NCI-H82 treated with DMSO at 0.1 percent for 48 hours (cell line): ENCODE results near the gene CCDC144A.
"Not testable (repeated sequence)": the region's sequence is repeated elsewhere in the genome, so short reads cannot be mapped to it uniquely, and the experiment has no call there.

Experiments
- DNase-seq: peaks from one replicate; lab custom pipeline; 2025; ENCODE audit not compliant: unreplicated experiment; lab: John Stamatoyannopoulos, UW

The CCDC144A gene, protein sequence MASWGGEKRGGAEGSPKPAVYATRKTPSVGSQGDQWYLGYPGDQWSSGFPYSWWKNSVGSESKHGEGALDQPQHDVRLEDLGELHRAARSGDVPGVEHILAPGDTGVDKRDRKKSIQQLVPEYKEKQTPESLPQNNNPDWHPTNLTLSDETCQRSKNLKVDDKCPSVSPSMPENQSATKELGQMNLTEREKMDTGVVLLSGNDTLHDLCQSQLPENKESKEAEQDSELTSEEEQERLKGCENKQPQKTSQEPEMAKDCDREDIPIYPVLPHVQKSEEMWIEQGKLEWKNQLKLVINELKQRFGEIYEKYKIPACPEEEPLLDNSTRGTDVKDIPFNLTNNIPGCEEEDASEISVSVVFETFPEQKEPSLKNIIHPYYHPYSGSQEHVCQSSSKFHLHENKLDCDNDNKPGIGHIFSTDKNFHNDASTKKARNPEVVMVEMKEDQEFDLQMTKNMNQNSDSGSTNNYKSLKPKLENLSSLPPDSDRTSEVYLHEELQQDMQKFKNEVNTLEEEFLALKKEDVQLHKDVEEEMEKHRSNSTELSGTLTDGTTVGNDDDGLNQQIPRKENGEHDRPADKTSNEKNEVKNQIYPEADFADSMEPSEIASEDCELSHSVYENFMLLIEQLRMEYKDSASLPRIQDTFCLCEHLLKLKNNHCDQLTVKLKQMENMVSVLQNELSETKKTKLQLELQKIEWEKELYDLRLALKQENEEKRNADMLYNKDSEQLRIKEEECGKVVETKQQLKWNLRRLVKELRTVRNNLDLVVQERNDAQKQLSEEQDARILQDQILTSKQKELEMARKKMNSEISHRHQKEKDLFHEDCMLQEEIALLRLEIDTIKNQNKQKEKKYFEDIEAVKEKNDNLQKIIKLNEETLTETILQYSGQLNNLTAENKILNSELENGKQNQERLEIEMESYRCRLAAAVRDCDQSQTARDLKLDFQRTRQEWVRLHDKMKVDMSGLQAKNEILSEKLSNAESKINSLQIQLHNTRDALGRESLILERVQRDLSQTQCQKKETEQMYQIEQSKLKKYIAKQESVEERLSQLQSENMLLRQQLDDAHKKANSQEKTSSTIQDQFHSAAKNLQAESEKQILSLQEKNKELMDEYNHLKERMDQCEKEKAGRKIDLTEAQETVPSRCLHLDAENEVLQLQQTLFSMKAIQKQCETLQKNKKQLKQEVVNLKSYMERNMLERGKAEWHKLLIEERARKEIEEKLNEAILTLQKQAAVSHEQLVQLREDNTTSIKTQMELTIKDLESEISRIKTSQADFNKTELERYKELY (N-terminal part only)

DNA sequence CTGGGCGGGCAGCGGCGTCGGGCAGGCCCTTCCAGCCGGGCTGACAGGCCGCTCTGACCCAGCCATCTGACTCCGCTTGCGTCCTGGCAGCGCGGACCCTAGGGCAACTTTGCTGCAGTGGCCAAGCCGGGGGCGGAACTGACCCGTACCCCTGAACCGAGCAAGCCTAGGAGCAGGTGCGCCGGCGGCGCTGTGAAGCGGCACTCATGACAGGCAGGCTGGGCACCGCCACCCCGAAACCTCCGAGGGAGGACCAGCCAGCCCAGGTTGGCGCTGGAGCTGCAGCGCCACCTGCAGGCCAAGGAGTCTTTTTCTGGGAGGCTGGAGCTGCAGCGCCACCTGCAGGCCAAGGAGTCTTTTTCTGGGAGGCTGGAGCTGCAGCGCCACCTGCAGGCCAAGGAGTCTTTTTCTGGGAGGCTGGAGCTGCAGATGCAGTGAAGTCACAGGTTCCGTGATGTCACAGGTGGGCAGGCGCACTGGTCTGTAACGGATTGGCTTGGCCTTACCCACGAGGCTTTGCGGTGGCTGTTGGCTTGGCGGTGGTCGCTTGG, at the start of gene CCDC144A:
Gene CCDC144A (plus strand): TSS at position 511 of the 551 bp plus-strand sequence. CDS start 160 bp downstream, outside the sequence.
- DNase-seq: not testable (repeated sequence)

DNA sequence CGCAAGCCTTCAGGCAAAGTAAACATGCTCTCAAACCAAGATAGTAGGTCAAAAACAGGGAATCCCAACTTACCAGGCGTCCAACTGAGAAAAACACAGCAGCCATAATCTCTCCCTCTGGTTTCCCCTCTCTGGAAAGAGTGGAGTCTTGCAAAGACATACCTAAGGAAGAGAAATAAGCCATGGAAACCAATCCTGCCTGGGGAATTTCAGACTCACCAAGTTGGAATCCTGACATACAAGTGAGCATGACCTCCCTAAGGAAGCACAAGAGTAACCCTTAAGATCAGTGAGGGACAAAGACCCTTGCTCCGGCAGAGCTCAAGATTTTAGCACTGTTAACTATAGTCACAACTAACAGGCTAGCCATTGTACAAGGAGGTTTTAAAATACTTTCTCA, 40.5 kb upstream of the CCDC144A start:
- DNase-seq: no peak

DNA sequence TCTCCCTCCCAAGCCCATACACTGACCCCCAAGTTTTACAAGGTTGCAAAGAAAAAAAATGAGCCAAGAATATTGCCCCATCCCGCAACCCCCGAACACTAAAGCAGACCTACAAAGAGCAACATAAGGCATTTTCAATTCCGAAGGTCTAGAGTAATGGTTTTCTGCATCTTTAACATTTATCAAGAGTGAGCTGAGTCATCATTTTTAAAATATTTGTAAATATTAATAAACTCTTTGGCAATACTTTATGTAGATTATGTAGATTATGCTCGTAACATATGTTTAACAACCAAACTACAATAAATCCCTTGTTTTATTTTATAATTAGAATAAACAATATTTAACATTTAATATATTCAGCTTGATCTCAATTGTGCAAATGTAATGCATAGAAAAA, 37.8 kb upstream of the CCDC144A start:
- DNase-seq: no peak

DNA sequence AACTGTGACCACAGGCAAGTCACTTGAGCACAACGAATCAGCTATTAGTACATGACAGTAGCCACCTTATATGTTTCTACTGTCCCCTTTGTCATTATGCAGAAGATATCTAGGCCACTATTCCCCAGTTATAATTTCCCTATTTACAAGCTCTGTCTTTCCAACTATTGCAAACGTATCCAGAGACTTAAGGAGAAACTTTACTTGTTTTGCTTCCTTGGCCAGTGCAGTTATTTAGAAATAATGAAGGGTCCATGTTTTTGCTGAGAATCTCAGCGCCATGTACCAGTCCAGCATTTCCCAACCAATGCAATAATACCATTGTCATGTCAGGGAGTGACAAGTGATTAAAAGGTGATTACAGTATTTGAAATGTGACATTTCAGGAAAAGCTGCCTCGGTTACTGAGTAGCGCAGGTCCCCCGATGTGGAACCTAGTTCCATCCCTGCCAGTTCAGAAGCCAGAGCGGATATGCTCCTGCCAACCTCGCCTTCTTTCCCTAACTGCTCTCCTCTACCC, 37.1 kb upstream of the CCDC144A start:
- no peak for DNase-seq

DNA sequence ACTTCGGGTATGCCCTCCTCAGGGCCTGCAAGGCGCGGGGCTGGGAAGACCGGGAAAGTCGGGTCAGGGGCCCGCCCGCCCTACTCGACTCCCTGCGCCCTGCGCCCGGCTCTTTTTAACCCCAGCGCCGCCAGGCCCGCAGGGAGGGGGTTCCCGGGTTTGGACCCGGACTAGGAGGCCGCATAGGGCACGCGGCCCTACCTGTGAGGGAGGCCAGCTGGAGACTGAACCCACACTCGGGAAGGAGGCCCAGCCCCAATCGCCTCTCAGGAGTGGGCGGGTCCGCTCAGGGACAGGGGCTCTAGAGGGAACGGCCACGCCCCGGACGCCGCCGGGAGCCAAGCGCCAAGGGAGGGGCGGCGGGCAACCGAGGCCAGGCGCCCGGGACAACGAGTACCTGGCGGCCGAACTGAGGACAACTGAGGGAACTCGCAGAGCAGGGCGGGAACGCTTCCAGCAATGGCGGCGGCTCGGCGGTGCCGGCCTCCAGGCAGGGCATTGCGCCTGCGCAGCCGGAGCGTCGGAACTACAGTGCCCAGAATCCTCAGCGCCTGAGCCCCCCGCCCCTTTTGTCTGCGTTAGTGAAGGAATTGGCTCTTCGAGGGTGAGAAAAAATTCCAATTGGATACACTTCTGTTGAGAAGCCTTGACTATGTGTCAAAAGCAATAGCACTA, 36.5 kb upstream of the CCDC144A start, which contains the start of gene ZNF624:
Gene ZNF624 (minus strand): TSS at position 484 of the 675 bp plus-strand sequence.
- peak; percentile 90 for DNase-seq

DNA sequence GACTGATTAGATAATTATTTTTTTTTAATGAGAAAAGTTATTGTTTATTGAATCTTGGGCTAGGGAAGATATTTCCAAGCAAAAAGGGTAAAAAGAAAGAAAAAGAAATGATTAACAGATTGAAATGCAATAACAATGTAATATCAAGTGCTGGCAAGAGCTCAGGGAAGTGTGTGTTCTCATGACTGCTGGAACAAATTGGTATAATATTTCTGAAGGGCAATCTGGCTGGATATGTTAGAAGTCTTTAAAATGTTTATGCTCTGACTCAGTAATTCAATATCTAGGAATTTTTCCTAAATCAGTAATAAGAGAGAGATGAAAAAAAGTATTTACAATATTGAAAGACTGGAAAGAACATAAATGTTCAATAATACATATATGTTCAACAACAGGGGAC, 28.8 kb upstream of the CCDC144A start:
- DNase-seq: no peak

DNA sequence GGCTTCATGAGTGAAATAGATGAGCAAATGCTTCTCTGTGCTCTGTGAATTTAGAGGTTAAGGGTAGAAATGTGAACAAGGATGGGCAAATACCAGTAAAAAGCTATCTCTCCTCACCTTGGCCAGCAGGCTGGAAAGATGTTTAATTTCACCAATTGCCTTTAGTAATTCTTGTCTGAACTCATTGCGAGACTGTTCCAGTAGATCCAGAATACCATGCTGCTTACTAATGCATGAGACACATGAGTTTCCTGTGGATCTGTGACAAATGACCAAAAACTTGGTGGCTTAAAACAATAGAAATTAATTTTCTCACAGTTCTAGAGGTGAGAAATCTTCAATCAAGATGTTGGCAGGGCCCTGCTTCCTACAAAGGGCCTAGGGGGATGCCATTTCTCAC, 27.1 kb upstream of the CCDC144A start:
- no peak for DNase-seq

DNA sequence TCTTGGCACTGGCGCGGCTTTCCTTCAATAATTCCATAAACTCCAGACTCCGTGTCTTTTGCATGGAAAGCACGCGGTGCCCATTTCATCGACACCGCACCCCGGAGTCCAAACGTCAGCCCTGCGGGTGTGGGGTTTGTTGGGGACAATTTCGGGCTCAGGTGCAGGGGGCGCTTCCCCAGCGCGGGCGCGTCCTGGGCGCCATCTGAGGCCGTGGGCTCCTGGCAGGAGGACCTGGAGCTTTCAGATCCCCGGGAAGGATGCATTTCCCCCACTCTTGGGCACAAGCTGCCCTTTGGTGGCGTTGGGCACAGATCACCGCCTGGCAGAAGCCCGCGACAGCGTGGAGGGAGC, 23.5 kb upstream of the CCDC144A start:
- not testable (repeated sequence) for DNase-seq

DNA sequence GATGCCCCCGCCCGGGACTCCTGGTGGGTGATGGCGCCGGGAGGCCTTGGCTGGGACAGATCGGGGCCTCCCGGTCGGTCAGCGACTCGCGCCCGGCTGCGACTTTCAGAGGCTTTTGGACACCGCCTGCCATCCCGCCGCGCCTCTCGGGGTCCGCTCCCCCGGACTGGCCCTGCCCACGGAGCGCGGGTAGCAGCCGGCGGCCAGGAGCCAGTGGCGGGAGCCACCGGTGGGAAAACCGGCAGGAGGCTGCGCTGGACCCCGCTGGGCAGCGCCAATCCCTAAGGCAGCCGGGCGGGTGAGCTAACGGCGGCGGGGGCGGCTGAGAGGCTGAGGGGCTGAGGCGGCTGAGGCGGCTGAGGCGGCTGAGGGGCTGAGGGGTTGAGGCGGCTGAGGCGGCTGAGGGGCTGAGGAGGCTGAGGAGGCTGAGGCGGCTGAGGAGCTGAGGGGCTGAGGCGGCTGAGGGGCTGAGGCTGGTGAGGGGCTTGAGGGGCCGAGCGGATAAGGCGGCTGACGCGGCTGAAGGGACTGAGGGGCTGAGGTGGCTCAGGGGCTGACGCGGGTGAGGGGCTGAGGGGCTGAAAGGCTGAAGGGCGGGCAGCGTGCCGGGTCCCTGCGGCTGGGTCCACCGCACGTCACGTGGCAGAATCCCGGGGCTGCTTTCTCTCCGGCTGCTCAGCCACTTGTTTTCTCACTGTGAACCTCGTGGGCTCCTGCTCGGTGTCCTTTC, 23.0 kb upstream of the CCDC144A start:
- DNase-seq: peak; percentile 29

DNA sequence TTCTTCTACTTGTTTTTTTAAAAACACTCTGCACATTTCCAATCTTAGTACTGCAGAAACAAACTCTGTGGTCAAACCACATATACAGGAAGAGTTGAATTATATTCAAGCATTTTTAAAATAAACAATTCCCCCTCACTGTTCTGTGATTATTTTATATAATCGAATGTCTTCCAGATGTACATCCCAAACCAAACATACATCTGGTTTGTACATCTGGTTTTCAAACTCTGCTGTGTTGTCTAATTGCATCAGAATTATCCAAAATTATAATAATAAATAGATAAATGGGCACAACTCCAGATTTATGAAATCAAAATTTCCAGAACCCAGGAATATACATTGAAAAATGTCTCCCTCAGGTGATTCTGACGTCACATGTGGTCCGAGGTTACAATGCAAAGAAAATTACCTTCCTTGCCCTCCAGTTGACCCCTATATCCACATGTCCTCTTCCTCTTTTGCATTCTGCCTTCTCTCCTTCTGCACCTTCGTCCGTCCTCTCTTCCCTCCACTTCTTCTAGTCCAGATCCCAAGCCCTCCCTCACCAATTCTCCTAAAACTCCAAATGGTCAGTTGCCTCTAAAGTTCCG, 13.3 kb upstream of the CCDC144A start:
- no peak for DNase-seq

DNA sequence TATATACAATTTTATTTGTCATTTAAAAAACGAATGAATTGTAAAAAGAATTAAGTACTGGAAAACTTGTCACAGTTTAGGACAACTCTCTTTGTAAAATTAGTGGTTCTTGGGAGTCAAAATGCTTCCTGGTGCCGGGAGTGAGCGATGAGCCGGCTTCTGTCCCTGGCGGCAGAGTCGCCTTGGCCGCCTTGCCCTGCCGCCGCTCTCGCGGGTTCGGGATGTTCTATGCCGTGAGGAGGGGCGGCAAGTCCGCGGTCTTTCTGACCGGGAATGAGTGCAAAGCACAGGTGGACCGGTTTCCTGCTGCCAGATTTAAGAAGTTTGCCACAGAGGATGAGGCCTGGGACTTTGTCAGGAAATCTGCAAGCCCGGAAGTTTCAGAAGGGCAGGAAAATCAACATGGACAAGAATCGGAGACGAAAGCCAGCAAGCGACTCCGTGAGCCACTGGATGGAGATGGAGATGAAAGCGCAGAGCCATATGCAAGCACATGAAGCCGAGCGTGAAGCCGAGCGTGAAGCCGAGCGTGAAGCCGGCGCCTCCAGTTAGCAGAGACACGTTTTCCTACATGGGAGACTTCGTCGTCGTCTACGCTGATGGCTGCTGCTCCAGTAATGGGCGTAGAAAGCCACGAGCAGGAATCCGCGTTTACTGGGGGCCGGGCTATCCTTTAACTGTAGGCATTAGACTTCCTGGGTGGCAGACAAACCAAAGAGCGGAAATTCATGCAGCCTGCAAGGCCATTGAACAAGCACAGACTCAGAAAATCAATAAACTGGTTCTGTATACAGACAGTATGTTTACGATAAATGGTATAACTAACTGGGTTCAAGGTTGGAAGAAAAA, 6.5 kb upstream of the CCDC144A start:
- DNase-seq: not testable (repeated sequence)

DNA sequence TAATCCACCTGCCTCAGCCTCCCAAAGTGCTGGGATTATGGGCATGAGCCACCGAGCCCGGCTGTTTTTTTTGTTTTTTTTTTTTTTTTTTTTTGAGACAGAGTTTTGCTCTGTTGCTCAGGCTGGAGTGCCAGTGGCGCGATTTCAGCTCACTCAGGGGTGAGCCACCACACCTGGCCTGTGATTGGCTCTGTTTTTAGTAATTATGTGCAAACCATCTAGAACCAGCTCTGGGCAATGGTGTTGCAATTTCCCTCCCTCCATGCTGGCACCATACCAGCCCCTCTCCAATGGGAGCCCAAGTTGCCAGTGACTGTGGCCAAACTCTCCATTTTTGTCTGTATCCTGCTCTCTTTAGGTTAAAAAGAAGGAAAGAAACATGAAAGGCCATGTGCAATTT, 4.0 kb upstream of the CCDC144A start:
- DNase-seq: not testable (repeated sequence)

DNA sequence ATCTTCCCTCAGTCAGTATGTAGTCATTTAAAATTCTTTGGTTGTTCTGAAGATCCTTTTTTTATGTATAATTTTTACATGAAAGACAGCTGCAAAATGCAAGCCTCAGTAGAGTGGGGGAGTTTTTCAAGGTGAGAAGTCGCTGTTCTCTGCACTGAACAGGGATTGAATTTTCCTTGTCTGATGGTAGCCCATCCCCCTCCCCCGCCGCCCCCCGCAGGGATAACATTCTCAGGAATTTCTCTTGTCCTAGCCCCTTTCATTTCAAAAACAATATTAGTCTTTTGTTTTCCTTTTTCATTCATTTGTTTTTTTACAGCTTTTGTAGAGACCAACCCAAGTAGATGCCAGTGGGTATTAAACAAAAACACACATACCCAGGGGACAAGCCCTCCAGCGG, 2.9 kb upstream of the CCDC144A start:
- not testable (repeated sequence) for DNase-seq

DNA sequence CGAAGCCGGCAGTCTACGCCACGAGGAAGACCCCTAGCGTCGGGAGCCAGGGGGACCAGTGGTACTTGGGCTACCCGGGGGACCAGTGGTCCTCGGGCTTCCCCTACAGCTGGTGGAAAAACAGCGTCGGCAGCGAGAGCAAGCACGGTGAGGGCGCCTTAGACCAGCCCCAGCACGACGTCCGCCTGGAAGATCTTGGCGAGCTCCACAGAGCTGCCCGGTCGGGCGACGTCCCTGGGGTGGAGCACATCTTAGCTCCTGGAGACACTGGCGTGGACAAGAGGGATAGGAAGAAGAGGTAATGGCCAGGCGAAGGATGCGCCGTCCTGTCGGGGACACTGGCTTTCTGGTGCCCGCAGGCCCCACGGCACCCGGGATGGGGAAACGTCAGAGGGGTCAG, 406 bp downstream of the CCDC144A start:
- not testable (repeated sequence) for DNase-seq

DNA sequence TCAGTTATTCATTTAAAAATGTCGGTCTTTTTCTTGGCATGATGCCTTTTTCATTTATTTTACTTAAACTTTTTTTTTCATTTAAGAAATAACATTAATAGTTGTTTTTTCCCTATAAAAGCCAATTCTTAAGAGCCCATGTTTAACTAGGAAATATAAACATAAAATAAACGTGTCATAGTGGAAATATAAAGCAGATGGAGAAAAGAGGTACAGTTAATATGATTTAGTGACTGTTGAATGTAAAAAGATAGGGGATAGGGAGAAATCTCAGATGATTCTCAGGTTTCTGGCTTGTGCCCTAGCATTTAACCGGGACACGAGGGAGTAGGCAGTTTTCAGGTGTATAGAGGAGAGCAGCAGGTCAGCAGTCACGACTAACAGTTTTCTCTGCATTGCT, 7.6 kb downstream of the CCDC144A start:
- not testable (repeated sequence) for DNase-seq

DNA sequence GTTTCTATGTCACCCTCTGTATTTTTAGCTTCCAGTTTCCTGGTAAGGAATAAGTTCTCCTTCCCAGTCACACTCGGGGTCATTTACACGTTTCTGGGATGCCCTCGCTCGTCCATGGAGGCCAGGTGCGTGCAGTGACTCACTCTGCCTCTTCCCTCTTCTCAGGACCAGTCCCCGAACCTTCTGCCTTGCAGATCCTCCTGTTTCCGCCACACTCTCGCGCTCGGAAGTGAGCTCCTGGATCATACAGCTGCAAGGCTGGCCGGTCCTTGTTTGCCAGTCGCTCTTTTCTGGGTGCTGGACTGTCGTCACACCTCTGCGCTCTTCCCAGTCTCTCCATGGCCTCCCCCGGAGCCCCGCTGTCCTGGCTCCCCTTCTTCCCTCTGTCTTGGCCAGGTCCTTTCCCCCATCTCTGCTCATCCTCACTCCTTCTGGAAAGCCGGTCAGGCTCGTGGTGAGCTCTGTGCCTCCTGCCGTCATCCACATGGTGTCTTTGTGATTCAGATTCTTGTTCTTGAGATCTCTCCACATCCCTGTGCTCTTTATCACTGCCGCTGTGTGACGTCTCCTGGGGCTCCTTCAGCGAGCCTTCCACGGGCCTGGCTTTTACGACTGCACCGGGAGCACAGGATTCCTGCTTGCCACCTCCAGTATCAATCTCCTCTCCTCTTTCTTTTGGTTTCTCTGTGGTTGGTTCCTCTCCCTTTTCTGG, 55.6 kb downstream of the CCDC144A start:
- DNase-seq: not testable (repeated sequence)

DNA sequence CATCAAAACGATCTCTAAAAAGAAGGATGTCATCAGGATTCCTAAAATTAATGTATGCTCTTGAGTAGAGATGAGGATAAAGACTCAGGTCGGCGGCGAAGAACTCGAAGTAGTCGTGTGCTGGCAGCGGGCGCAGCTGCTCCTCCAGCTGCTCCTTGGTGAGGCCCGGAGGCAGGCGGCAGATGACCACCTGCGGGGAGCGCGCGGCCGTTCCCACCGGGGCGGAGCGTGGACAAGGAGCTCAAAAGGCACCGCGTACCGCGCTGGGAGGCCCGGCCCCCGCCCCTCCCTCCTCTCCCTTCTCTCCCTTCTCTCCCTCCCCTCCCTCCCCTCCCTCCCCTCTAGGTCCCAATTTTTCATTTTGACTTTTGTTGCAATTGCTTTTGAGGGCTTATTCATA, 56.5 kb downstream of the CCDC144A start:
- not testable (repeated sequence) for DNase-seq
